ENCODE measurements around the gene RB1.
A peak's percentile ranks its signal among the peaks of the same experiment; 100 is the strongest.

RB1 gene

GRCh38 chr13:48265217-48265815, 38.2 kb upstream of the RB1 start:
- FAIRE-seq (peak; percentile 67), DNase-seq (ENCODE audit: insufficient read length, low spot score) (no peak)
- TF ChIP-seq POU2F2 (IDR thresholded peaks at IDR 0.05; ENCODE audit: low read depth, low read length) (no peak), SPI1 (IDR thresholded peaks at IDR 0.05; ENCODE audit: low read depth, low read length) (no peak), PAX5 (IDR thresholded peaks at IDR 0.05; ENCODE audit: insufficient read depth, low read length, severe bottlenecking) (no peak), POLR2A (IDR thresholded peaks at IDR 0.05; ENCODE audit: low read depth, low read length) (no peak), TAF1 (IDR thresholded peaks at IDR 0.05; ENCODE audit: low read depth, low read length) (no peak), POLR2AphosphoS5 (IDR thresholded peaks at IDR 0.05; ENCODE audit: low read depth, low read length) (no peak)

- TF ChIP-seq POLR2AphosphoS5 (IDR thresholded peaks at IDR 0.05; ENCODE audit: low read depth, low read length) (no peak), PAX5 (IDR thresholded peaks at IDR 0.05; ENCODE audit: insufficient read depth, low read length, severe bottlenecking) (no peak), POLR2A (IDR thresholded peaks at IDR 0.05; ENCODE audit: low read depth, low read length) (no peak), POU2F2 (IDR thresholded peaks at IDR 0.05; ENCODE audit: low read depth, low read length) (no peak), SPI1 (IDR thresholded peaks at IDR 0.05; ENCODE audit: low read depth, low read length) (no peak), TAF1 (IDR thresholded peaks at IDR 0.05; ENCODE audit: low read depth, low read length) (no peak)
- DNase-seq (ENCODE audit: insufficient read length, low spot score) (no peak), FAIRE-seq (no peak)
These were observed 37.4 kb upstream of the RB1 start for GRCh38 chr13:48266150-48266549.

- FAIRE-seq (no peak), DNase-seq (ENCODE audit: insufficient read length, low spot score) (no peak)
- no peak for TF ChIP-seq TAF1 (IDR thresholded peaks at IDR 0.05; ENCODE audit: low read depth, low read length)
- TF ChIP-seq PAX5 (IDR thresholded peaks at IDR 0.05; ENCODE audit: insufficient read depth, low read length, severe bottlenecking) = no peak
These were observed 36.6 kb upstream of the RB1 start for GRCh38 chr13:48266701-48267639.

GRCh38 chr13:48268019-48268418, 35.5 kb upstream of the RB1 start:
- DNase-seq (ENCODE audit: insufficient read length, low spot score) (no peak), FAIRE-seq (no peak)
- TF ChIP-seq SPI1 (IDR thresholded peaks at IDR 0.05; ENCODE audit: low read depth, low read length) = no peak
- no peak for TF ChIP-seq PAX5 (IDR thresholded peaks at IDR 0.05; ENCODE audit: insufficient read depth, low read length, severe bottlenecking)
- TF ChIP-seq POLR2AphosphoS5 (IDR thresholded peaks at IDR 0.05; ENCODE audit: low read depth, low read length) = no peak
- TF ChIP-seq TAF1 (IDR thresholded peaks at IDR 0.05; ENCODE audit: low read depth, low read length) = no peak
- TF ChIP-seq POU2F2 (IDR thresholded peaks at IDR 0.05; ENCODE audit: low read depth, low read length) = no peak
- no peak for TF ChIP-seq POLR2A (IDR thresholded peaks at IDR 0.05; ENCODE audit: low read depth, low read length)

- DNase-seq (ENCODE audit: insufficient read length, low spot score) (no peak), FAIRE-seq (no peak)
- TF ChIP-seq SPI1 (IDR thresholded peaks at IDR 0.05; ENCODE audit: low read depth, low read length) (no peak), PAX5 (IDR thresholded peaks at IDR 0.05; ENCODE audit: insufficient read depth, low read length, severe bottlenecking) (no peak), POLR2AphosphoS5 (IDR thresholded peaks at IDR 0.05; ENCODE audit: low read depth, low read length) (no peak), TAF1 (IDR thresholded peaks at IDR 0.05; ENCODE audit: low read depth, low read length) (no peak), POLR2A (IDR thresholded peaks at IDR 0.05; ENCODE audit: low read depth, low read length) (no peak), POU2F2 (IDR thresholded peaks at IDR 0.05; ENCODE audit: low read depth, low read length) (no peak)
These were observed 30.2 kb upstream of the RB1 start for GRCh38 chr13:48273346-48273745.

- DNase-seq (ENCODE audit: insufficient read length, low spot score) (no peak), FAIRE-seq (no peak)
- TF ChIP-seq POU2F2 (IDR thresholded peaks at IDR 0.05; ENCODE audit: low read depth, low read length) (no peak), TAF1 (IDR thresholded peaks at IDR 0.05; ENCODE audit: low read depth, low read length) (no peak)
These were observed 28.0 kb upstream of the RB1 start for GRCh38 chr13:48275507-48275906.

- DNase-seq (ENCODE audit: insufficient read length, low spot score) (no peak), FAIRE-seq (no peak)
- TF ChIP-seq POLR2A (IDR thresholded peaks at IDR 0.05; ENCODE audit: low read depth, low read length) (no peak), SPI1 (IDR thresholded peaks at IDR 0.05; ENCODE audit: low read depth, low read length) (no peak)
These were observed 24.7 kb upstream of the RB1 start for GRCh38 chr13:48278806-48279205.

- FAIRE-seq (no peak), DNase-seq (ENCODE audit: insufficient read length, low spot score) (no peak)
- TF ChIP-seq POU2F2 (IDR thresholded peaks at IDR 0.05; ENCODE audit: low read depth, low read length) (no peak), SPI1 (IDR thresholded peaks at IDR 0.05; ENCODE audit: low read depth, low read length) (no peak)
These were observed 22.0 kb upstream of the RB1 start for GRCh38 chr13:48281556-48281955.

- TF ChIP-seq SPI1 (IDR thresholded peaks at IDR 0.05; ENCODE audit: low read depth, low read length) (no peak), POLR2AphosphoS5 (IDR thresholded peaks at IDR 0.05; ENCODE audit: low read depth, low read length) (no peak), POU2F2 (IDR thresholded peaks at IDR 0.05; ENCODE audit: low read depth, low read length) (no peak), PAX5 (IDR thresholded peaks at IDR 0.05; ENCODE audit: insufficient read depth, low read length, severe bottlenecking) (no peak), TAF1 (IDR thresholded peaks at IDR 0.05; ENCODE audit: low read depth, low read length) (no peak), POLR2A (IDR thresholded peaks at IDR 0.05; ENCODE audit: low read depth, low read length) (no peak)
- DNase-seq (ENCODE audit: insufficient read length, low spot score) = no peak
- no peak for FAIRE-seq
These were observed 11.8 kb upstream of the RB1 start for GRCh38 chr13:48291730-48292129.

GRCh38 chr13:48292650-48293049, 10.9 kb upstream of the RB1 start:
- TF ChIP-seq POLR2AphosphoS5 (IDR thresholded peaks at IDR 0.05; ENCODE audit: low read depth, low read length) (no peak), TAF1 (IDR thresholded peaks at IDR 0.05; ENCODE audit: low read depth, low read length) (no peak), PAX5 (IDR thresholded peaks at IDR 0.05; ENCODE audit: insufficient read depth, low read length, severe bottlenecking) (no peak), POU2F2 (IDR thresholded peaks at IDR 0.05; ENCODE audit: low read depth, low read length) (no peak)
- FAIRE-seq = no peak
- DNase-seq (ENCODE audit: insufficient read length, low spot score) = no peak
